Medulla oblongata (tissue), 1 donor: ENCODE results near the gene FRMPD2.
"Not testable (repeated sequence)": the region's sequence is repeated elsewhere in the genome, so short reads cannot be mapped to it uniquely, and the experiment has no call there.

Experiments
- DNase-seq: peaks from one replicate; pipeline ENCODE4 v3.0.0-alpha.2; 2015; ENCODE audit errors: extremely low spot score

The FRMPD2 gene

GRCh38 chr10:48233559-48234005 lies 40.9 kb downstream of the FRMPD2 start:
- peak; percentile 52 for DNase-seq

- no peak for DNase-seq
Observed at GRCh38 chr10:48232717-48233447, 41.6 kb downstream of the FRMPD2 start.

DNA sequence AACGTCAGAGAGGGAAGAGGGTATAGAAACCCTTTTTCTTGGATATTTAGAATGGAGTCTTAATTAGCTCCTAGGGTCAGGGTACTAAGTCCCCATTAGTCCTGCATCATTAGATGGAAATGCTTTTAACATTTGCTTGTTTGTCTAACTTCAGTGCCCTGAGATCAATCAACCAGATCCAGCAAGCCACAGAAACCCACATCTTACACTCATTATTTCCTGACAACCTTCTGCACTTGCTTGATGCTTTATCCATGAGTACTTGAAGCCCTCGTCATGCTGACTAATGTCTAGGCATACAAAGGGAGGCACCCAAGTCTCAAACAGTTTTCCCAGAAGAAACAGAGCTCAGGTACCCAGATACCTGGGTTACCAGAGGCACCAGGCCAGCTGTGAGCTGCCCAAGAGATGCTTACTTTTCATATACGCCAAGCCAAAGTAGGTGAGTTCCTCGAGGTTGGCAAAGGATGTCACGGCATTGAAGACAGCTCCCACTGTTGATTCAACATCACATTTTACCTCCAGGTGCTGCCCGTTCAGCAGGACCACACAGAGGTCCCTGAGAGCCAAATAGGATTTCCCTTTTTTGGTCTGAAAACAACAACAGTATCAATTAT lies 42.7 kb downstream of the FRMPD2 start:
- DNase-seq, result no peak

GRCh38 chr10:48231178-48231577 lies 43.3 kb downstream of the FRMPD2 start:
- DNase-seq, result no peak

- no peak for DNase-seq
Observed at GRCh38 chr10:48227213-48227612, 47.3 kb downstream of the FRMPD2 start.

DNA sequence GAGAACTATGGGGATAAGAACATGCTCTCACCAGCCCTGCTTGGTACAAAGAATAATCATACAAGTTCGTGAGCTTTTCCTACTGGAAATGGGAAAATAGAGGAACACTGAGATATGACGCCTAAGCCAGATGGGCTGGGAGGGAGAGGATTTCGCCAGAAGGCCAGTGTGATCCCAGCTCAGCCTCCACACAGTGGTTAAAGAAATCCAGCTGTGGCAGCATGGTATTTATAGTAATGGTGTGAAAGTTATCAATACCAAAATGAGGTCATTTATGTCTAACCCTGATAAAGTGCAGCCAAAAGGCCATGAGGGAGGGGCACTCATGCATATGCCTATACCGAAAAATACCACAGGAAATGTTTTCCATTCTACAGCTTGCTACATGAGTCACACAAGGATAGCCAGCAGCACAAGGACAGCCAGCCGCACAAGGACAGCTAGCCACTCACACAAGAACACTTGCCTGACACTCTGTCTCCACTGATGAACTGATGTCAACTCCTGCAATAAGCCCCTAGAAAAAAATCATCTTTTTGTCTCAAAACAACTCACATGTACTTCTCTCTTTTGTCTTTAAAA lies 49.4 kb downstream of the FRMPD2 start:
- no peak for DNase-seq

DNA sequence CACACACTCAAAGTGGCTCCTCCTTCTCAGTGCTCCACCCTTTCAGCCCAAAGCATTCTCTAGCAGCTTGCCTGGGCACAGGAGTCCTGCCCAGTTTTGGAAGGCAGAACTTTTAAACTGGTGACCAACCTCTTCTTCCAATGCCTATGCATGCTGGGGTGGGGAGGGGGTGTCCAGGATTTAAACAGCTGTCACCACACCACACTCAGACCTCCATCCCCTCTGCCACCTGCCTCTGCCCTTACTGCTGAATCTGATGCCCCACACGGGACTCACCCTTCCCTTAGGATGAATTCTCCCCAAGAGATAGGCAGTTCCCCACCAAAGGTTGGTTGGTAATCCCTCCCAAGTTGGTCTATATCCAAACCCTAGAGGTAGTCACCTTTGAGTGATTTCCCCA lies 50.2 kb downstream of the FRMPD2 start:
- DNase-seq, result no peak

GRCh38 chr10:48221814-48222213 lies 52.7 kb downstream of the FRMPD2 start:
- DNase-seq, result no peak

DNA sequence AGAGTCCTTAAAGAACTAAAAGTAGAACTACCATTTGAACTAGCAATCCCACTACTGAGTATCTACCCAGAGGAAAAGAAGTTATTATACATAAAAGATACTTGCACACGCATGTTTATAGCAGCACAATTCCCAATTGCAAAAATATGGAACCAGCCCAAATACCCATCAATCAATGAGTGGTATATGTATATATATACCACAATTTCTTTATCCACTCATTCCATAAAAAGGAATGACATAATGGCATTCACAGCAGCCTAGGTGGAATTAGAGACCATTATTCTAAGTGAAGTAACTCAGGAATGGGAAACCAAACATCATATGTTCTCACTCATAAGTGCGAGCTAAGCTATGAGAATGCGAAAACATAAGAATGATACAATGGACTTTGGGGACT lies 53.5 kb downstream of the FRMPD2 start:
- DNase-seq, result not testable (repeated sequence)

DNA sequence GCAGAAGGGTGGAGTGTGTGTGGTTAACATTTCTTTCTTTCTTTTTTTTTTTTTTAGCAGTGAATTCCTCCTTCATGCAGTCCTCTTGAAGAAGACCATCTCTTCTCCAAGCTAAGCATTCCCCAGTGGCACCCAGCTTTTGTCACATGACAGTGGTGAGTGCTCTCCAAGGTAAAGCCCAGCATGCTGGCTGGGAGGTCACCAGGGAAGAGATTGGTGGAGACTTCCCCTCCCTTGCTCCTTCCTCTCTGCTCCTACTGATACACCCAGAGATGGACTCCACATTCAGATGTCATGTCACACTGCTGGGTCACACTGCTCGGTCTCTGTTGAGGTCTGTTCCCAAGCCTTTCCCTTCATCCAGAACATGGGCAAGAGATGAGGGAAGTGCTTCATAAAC lies 55.3 kb downstream of the FRMPD2 start:
- no peak for DNase-seq

DNA sequence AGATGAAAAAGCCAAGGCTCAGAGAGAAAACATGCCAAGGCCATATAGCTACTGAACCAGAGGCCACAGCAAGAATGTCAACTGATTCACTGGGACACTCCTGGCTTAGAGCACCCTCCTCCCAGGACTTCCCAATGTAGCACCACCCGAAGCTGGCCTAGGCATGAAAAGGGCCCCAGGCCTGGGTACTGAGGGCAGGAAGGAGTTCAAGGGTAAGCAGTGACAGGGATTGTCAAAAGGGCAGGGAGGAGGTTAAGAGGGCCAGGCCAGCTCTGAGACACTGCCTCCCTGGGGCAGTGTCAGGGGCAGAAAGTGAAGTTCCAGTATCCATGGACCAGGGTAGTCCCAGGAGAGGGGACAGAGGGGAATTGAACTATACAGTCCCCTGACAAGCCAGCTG lies 57.8 kb downstream of the FRMPD2 start:
- no peak for DNase-seq

- no peak for DNase-seq
Observed at GRCh38 chr10:48216204-48216505, 58.3 kb downstream of the FRMPD2 start.

DNA sequence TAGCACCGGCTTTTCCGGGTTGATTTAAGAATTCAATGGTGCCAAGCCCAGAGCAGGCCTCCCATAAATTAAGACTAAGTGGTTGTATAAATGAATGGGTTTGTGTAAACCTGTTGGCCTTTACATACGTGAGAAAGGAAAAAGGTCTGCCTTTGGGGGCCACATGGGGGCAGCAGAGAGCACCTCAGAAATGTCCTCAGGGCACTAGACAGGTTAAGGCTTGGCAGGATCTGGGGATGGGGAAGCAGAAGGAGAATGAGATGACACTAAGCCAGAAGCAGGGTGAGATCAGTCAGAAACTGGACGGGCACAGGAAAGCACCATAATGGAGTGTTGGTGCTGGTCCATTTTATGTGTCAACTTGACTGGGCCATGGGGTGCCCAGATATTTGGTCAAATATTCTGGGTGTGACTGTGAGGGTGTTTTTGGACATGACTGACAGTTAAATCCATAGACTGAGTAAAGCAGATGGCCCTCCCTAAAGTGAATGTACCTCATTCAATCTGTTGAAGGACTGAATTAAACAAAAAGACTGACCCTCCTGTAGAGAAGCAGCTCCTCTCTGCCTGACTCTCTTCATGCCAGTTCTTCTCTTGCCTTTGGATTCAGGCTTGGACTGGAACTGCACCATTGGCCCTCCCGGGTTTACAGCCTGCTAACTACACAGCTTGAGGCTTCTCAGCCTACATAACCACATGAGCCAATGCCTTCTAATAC lies 58.9 kb downstream of the FRMPD2 start:
- DNase-seq, result peak; percentile 16

GRCh38 chr10:48214716-48215485 lies 59.6 kb downstream of the FRMPD2 start:
- peak; percentile 20 for DNase-seq

- peak; percentile 41 for DNase-seq
Observed at GRCh38 chr10:48213047-48213446, 61.4 kb downstream of the FRMPD2 start.

DNA sequence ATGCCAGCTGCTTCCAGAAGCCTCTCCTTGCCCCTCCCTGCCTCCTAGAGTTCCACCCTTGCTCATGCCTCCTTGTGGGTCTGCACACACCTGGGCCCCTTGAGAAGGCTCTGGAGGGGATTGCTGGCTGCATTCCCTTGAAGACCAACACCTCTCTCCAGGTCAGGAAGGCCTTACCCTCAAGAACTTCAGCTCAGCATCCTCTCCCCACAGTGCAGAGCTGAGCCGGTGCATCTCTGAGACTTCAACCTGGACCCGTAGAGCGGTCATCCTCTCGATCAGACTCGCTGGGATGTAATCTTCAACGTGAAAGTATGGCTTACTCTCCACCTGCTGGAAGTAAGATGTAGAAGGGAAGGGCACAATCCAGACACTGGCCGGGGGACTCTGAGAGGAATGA lies 62.7 kb downstream of the FRMPD2 start:
- no peak for DNase-seq

GRCh38 chr10:48210966-48211365 lies 63.5 kb downstream of the FRMPD2 start:
- DNase-seq, result no peak

DNA sequence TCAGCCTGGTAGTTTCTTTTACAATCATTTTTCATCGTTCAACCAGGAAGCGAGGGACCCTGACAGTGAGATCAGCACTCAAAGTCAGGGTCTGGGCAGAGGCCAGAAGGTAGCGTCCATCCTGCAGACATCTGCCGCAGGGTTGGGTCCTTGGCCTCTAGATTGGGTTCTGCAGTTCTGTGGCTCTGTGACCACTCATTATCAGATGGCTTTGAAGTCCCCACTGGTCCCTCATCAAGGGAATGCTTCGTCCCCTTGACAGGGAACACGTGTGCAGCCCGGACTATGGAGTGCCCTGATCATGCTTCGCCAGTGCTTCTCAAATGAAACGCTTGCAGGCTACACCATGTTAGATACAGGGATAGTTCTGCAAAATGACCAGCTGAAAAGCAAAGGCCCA lies 64.1 kb downstream of the FRMPD2 start:
- DNase-seq, result no peak

DNA sequence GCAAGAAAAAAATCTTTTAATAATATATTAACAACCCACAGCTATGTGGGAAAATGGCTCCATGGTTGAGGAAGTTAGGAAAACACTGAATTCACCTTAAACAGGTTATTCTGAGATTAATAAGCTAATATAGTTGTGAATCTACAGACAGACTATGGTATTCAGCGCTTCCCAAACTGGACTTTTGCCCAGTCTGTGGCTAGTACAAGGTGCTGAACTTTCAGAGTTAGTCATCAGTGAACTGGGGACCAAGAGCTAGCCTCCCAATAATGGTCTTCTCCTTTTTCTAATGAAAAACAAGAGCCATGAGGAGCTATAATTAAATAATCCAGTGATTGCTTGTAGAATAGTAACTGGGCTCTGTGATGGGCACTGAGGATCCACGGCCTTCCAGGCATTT lies 65.3 kb downstream of the FRMPD2 start:
- no peak for DNase-seq

- no peak for DNase-seq
Observed at GRCh38 chr10:48207853-48208252, 66.6 kb downstream of the FRMPD2 start.

DNA sequence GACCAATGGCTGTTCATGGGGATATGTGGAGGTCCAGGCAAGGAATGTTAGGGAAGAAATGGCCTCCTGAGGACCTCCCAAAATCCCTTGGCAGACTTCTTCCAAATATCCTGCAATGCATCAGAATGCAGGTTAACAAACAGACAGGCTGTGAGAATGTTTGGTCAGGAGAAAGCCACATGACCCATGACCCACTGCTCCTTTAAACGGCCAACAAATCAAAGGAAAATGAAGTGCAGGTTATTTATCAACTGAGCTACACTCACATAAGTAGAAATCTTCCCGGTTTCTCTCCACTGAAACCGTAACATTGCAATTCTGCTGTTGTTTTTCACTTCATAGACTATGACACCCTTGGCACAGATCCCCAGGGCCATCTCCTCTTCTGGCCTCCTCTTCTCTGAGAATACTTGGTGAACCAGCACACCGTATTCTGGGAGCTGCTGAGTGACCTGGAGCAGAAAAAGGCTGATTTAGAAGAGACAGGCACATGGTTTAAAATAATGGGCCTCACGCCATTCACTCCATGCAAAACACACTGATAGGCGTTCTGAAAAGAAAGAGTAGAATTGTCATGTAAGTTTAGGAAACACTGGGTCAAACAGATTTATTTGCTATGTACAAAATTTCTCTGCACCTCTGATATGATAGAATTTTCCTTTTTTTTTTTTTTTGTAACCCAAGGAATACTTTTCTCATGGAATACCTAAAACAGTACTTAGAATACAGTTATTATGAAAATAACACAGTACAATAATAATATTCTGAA lies 67.8 kb downstream of the FRMPD2 start:
- DNase-seq, result no peak
